Measurements from ENCODE around the gene TMEM72.

DNA sequence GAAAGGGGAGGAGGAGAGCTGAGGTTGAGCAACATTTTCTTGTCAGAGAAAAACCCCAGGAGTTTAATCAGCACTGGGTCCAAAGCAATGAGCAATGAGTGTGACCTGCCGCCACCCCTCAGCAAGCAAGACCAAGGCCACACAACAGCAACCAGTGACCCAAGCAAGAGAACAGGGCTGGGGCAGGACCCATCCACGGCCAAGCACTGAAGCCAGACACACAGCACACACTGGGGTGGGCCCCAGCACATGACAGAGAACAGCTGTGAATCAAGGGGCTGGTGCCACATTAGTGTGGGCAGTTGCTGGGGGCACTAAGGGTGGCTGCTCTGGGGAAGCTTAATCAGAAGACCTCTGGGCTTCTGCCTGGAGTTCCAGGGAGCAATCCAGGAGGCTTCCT is 16.2 kb downstream of the TMEM72 start:
- TF ChIP-seq, protein P1, sequence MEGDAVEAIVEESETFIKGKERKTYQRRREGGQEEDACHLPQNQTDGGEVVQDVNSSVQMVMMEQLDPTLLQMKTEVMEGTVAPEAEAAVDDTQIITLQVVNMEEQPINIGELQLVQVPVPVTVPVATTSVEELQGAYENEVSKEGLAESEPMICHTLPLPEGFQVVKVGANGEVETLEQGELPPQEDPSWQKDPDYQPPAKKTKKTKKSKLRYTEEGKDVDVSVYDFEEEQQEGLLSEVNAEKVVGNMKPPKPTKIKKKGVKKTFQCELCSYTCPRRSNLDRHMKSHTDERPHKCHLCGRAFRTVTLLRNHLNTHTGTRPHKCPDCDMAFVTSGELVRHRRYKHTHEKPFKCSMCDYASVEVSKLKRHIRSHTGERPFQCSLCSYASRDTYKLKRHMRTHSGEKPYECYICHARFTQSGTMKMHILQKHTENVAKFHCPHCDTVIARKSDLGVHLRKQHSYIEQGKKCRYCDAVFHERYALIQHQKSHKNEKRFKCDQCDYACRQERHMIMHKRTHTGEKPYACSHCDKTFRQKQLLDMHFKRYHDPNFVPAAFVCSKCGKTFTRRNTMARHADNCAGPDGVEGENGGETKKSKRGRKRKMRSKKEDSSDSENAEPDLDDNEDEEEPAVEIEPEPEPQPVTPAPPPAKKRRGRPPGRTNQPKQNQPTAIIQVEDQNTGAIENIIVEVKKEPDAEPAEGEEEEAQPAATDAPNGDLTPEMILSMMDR (IDR thresholded peaks at IDR 0.05; ENCODE audit: poor library complexity, severe bottlenecking), result no peak
- TF ChIP-seq EP300 (conservative IDR thresholded peaks at IDR 0.05; ENCODE audit: poor library complexity, severe bottlenecking), result no peak

Measured in neural cell (in vitro differentiated cells).